ENCODE results near the gene DOCK11.

Gene DOCK11

GRCh38 chrX:118528071-118528737 is 32.6 kb downstream of the DOCK11 start:
- H3K4me3 ChIP-seq (ENCODE audit: insufficient read depth, low read depth, low read length, poor library complexity, severe bottlenecking): peak overlapping the region; percentile 57
- H3K27me3 ChIP-seq (replicated peaks; ENCODE audit: control insufficient read depth, insufficient read depth, low read length, poor library complexity, severe bottlenecking): no peaks in the 10 kb centered on the region
- no peaks in the 10 kb centered on the region for H3K9me3 ChIP-seq (ENCODE audit: control insufficient read depth, low read length)
- H3K27ac ChIP-seq (ENCODE audit: insufficient read depth, low read length, poor library complexity, severe bottlenecking): peak overlapping the region; percentile 90
- DNase-seq: peak; percentile 11 to 38 (median 34)
- peaks cover 43% of the 10 kb centered on the region for H3K4me1 ChIP-seq (ENCODE audit: control insufficient read depth, insufficient read depth, low read length, poor library complexity, severe bottlenecking)
- H3K36me3 ChIP-seq (ENCODE audit: control insufficient read depth, insufficient read depth, low read length): no peaks in the 10 kb centered on the region

GRCh38 chrX:118530219-118530911 is 34.8 kb downstream of the DOCK11 start:
- no peaks in the 10 kb centered on the region for H3K27me3 ChIP-seq (replicated peaks; ENCODE audit: control insufficient read depth, insufficient read depth, low read length, poor library complexity, severe bottlenecking)
- H3K4me1 ChIP-seq (ENCODE audit: control insufficient read depth, insufficient read depth, low read length, poor library complexity, severe bottlenecking): peaks cover 34% of the 10 kb centered on the region
- DNase-seq: no peak
- no peaks in the 10 kb centered on the region for H3K9me3 ChIP-seq (ENCODE audit: control insufficient read depth, low read length)
- no peak overlapping the region for H3K4me3 ChIP-seq (ENCODE audit: insufficient read depth, low read depth, low read length, poor library complexity, severe bottlenecking)
- H3K27ac ChIP-seq (ENCODE audit: insufficient read depth, low read length, poor library complexity, severe bottlenecking): peak overlapping the region; percentile 40
- no peaks in the 10 kb centered on the region for H3K36me3 ChIP-seq (ENCODE audit: control insufficient read depth, insufficient read depth, low read length)

GRCh38 chrX:118534716-118535493 is 39.3 kb downstream of the DOCK11 start:
- Histone ChIP-seq H3K4me1 (ENCODE audit: control insufficient read depth, insufficient read depth, low read length, poor library complexity, severe bottlenecking) (peaks cover 34% of the 10 kb centered on the region), H3K36me3 (ENCODE audit: control insufficient read depth, insufficient read depth, low read length) (no peaks in the 10 kb centered on the region), H3K4me3 (ENCODE audit: insufficient read depth, low read depth, low read length, poor library complexity, severe bottlenecking) (no peak overlapping the region), H3K9me3 (ENCODE audit: control insufficient read depth, low read length) (no peaks in the 10 kb centered on the region), H3K27ac (ENCODE audit: insufficient read depth, low read length, poor library complexity, severe bottlenecking) (no peak overlapping the region), H3K27me3 (replicated peaks; ENCODE audit: control insufficient read depth, insufficient read depth, low read length, poor library complexity, severe bottlenecking) (no peaks in the 10 kb centered on the region)
- DNase-seq: no peak

- Histone ChIP-seq H3K27ac (ENCODE audit: insufficient read depth, low read length, poor library complexity, severe bottlenecking) (peak overlapping the region; percentile 54), H3K9me3 (ENCODE audit: control insufficient read depth, low read length) (no peaks in the 10 kb centered on the region), H3K27me3 (replicated peaks; ENCODE audit: control insufficient read depth, insufficient read depth, low read length, poor library complexity, severe bottlenecking) (no peaks in the 10 kb centered on the region), H3K4me1 (ENCODE audit: control insufficient read depth, insufficient read depth, low read length, poor library complexity, severe bottlenecking) (peaks cover 22% of the 10 kb centered on the region), H3K4me3 (ENCODE audit: insufficient read depth, low read depth, low read length, poor library complexity, severe bottlenecking) (no peak overlapping the region), H3K36me3 (ENCODE audit: control insufficient read depth, insufficient read depth, low read length) (no peaks in the 10 kb centered on the region)
- DNase-seq: no peak
These were observed 40.6 kb downstream of the DOCK11 start for GRCh38 chrX:118536204-118536603.

GRCh38 chrX:118536687-118537461 is 41.3 kb downstream of the DOCK11 start:
- no peaks in the 10 kb centered on the region for H3K9me3 ChIP-seq (ENCODE audit: control insufficient read depth, low read length)
- no peaks in the 10 kb centered on the region for H3K36me3 ChIP-seq (ENCODE audit: control insufficient read depth, insufficient read depth, low read length)
- peak in 2 of 3 donors; percentile 13 to 23 for DNase-seq
- peak overlapping the region; percentile 54 for H3K27ac ChIP-seq (ENCODE audit: insufficient read depth, low read length, poor library complexity, severe bottlenecking)
- H3K4me1 ChIP-seq (ENCODE audit: control insufficient read depth, insufficient read depth, low read length, poor library complexity, severe bottlenecking): peaks cover 22% of the 10 kb centered on the region
- H3K27me3 ChIP-seq (replicated peaks; ENCODE audit: control insufficient read depth, insufficient read depth, low read length, poor library complexity, severe bottlenecking): no peaks in the 10 kb centered on the region
- H3K4me3 ChIP-seq (ENCODE audit: insufficient read depth, low read depth, low read length, poor library complexity, severe bottlenecking): peak overlapping the region; percentile 13

- no peaks in the 10 kb centered on the region for H3K9me3 ChIP-seq (ENCODE audit: control insufficient read depth, low read length)
- no peak overlapping the region for H3K27ac ChIP-seq (ENCODE audit: insufficient read depth, low read length, poor library complexity, severe bottlenecking)
- no peak overlapping the region for H3K4me3 ChIP-seq (ENCODE audit: insufficient read depth, low read depth, low read length, poor library complexity, severe bottlenecking)
- peaks cover 22% of the 10 kb centered on the region for H3K4me1 ChIP-seq (ENCODE audit: control insufficient read depth, insufficient read depth, low read length, poor library complexity, severe bottlenecking)
- no peaks in the 10 kb centered on the region for H3K27me3 ChIP-seq (replicated peaks; ENCODE audit: control insufficient read depth, insufficient read depth, low read length, poor library complexity, severe bottlenecking)
- no peak for DNase-seq
- peaks cover 4% of the 10 kb centered on the region for H3K36me3 ChIP-seq (ENCODE audit: control insufficient read depth, insufficient read depth, low read length)
These were observed 42.8 kb downstream of the DOCK11 start for GRCh38 chrX:118538386-118538785.

- Histone ChIP-seq H3K4me1 (ENCODE audit: control insufficient read depth, insufficient read depth, low read length, poor library complexity, severe bottlenecking) (peaks cover 22% of the 10 kb centered on the region), H3K27me3 (replicated peaks; ENCODE audit: control insufficient read depth, insufficient read depth, low read length, poor library complexity, severe bottlenecking) (no peaks in the 10 kb centered on the region), H3K27ac (ENCODE audit: insufficient read depth, low read length, poor library complexity, severe bottlenecking) (no peak overlapping the region), H3K36me3 (ENCODE audit: control insufficient read depth, insufficient read depth, low read length) (peaks cover 4% of the 10 kb centered on the region), H3K9me3 (ENCODE audit: control insufficient read depth, low read length) (no peaks in the 10 kb centered on the region), H3K4me3 (ENCODE audit: insufficient read depth, low read depth, low read length, poor library complexity, severe bottlenecking) (no peak overlapping the region)
- no peak for DNase-seq
These were observed 44.7 kb downstream of the DOCK11 start for GRCh38 chrX:118540342-118540741.

- no peak overlapping the region for H3K27ac ChIP-seq (ENCODE audit: insufficient read depth, low read length, poor library complexity, severe bottlenecking)
- no peaks in the 10 kb centered on the region for H3K9me3 ChIP-seq (ENCODE audit: control insufficient read depth, low read length)
- no peak for DNase-seq
These were observed 45.9 kb downstream of the DOCK11 start for GRCh38 chrX:118541482-118541881.

GRCh38 chrX:118545510-118545909 is 49.9 kb downstream of the DOCK11 start:
- no peak for DNase-seq
- Histone ChIP-seq H3K27me3 (replicated peaks; ENCODE audit: control insufficient read depth, insufficient read depth, low read length, poor library complexity, severe bottlenecking) (no peaks in the 10 kb centered on the region), H3K4me3 (ENCODE audit: insufficient read depth, low read depth, low read length, poor library complexity, severe bottlenecking) (no peak overlapping the region), H3K4me1 (ENCODE audit: control insufficient read depth, insufficient read depth, low read length, poor library complexity, severe bottlenecking) (no peaks in the 10 kb centered on the region), H3K9me3 (ENCODE audit: control insufficient read depth, low read length) (no peaks in the 10 kb centered on the region), H3K36me3 (ENCODE audit: control insufficient read depth, insufficient read depth, low read length) (peaks cover 22% of the 10 kb centered on the region), H3K27ac (ENCODE audit: insufficient read depth, low read length, poor library complexity, severe bottlenecking) (no peak overlapping the region)

More at GRCh38 chrX:118541482-118541881, 45.9 kb downstream of the DOCK11 start:
- H3K36me3 ChIP-seq (ENCODE audit: control insufficient read depth, insufficient read depth, low read length): peaks cover 13% of the 10 kb centered on the region
- no peak overlapping the region for H3K4me3 ChIP-seq (ENCODE audit: insufficient read depth, low read depth, low read length, poor library complexity, severe bottlenecking)
- H3K27me3 ChIP-seq (replicated peaks; ENCODE audit: control insufficient read depth, insufficient read depth, low read length, poor library complexity, severe bottlenecking): no peaks in the 10 kb centered on the region
- peaks cover 14% of the 10 kb centered on the region for H3K4me1 ChIP-seq (ENCODE audit: control insufficient read depth, insufficient read depth, low read length, poor library complexity, severe bottlenecking)

All from effector memory CD4-positive, alpha-beta T cell (primary cell).